WERI-Rb-1 (cell line): ENCODE data around the gene POLR1A.

ENCODE experiments used
- DNase-seq: peaks from one replicate; pipeline ENCODE4 v3.0.0-alpha.2; 2020
- H3K27ac ChIP-seq: fragments of 250-450 bp; sonication (Bioruptor Pico); 2 replicates; pipeline ENCODE4 v1.5.1; 2020; ENCODE audit warnings: mild to moderate bottlenecking, moderate library complexity
- H3K27me3 ChIP-seq: fragments of 250-450 bp; sonication (Bioruptor Pico); 2 replicates; pipeline ENCODE4 v1.5.1; 2021; ENCODE audit warnings: mild to moderate bottlenecking, low read depth, moderate library complexity; ENCODE audit not compliant: insufficient read depth, severe bottlenecking
- H3K36me3 ChIP-seq: fragments of 250-450 bp; sonication (Bioruptor Pico); 2 replicates; pipeline ENCODE4 v1.5.1; 2020; ENCODE audit warnings: mild to moderate bottlenecking, moderate library complexity
- H3K4me3 ChIP-seq: 2 replicates; pipeline ENCODE4 v1.5.1; 2011; ENCODE audit warnings: low read depth, mild to moderate bottlenecking, control low read depth, low read length
- H3K9me3 ChIP-seq: fragments of 250-450 bp; sonication (Bioruptor Pico); 2 replicates; pipeline ENCODE4 v1.5.1; 2021; ENCODE audit warnings: mild to moderate bottlenecking, moderate library complexity; ENCODE audit not compliant: severe bottlenecking
- CTCF ChIP-seq: IDR thresholded peaks from 2 replicates; pipeline ENCODE4 v1.5.1; 2011; ENCODE audit warnings: low read depth, mild to moderate bottlenecking, control low read depth, inconsistent platforms, low read length

The POLR1A gene

GRCh38 chr2:85981579-85982247, 124.0 kb downstream of the POLR1A start:
- Histone ChIP-seq H3K36me3 (no peaks in the 10 kb centered on the region), H3K27ac (no peak overlapping the region), H3K4me3 (no peak overlapping the region), H3K9me3 (no peaks in the 10 kb centered on the region), H3K27me3 (peaks cover under 1% of the 10 kb centered on the region)
- no peak for TF ChIP-seq CTCF
- DNase-seq = no peak

GRCh38 chr2:85978883-85979780, 126.6 kb downstream of the POLR1A start:
- no peaks in the 10 kb centered on the region for H3K9me3 ChIP-seq
- H3K36me3 ChIP-seq = no peaks in the 10 kb centered on the region
- TF ChIP-seq CTCF = no peak
- H3K4me3 ChIP-seq = no peak overlapping the region
- no peak overlapping the region for H3K27ac ChIP-seq
- peaks cover 2% of the 10 kb centered on the region for H3K27me3 ChIP-seq
- DNase-seq = no peak

DNA sequence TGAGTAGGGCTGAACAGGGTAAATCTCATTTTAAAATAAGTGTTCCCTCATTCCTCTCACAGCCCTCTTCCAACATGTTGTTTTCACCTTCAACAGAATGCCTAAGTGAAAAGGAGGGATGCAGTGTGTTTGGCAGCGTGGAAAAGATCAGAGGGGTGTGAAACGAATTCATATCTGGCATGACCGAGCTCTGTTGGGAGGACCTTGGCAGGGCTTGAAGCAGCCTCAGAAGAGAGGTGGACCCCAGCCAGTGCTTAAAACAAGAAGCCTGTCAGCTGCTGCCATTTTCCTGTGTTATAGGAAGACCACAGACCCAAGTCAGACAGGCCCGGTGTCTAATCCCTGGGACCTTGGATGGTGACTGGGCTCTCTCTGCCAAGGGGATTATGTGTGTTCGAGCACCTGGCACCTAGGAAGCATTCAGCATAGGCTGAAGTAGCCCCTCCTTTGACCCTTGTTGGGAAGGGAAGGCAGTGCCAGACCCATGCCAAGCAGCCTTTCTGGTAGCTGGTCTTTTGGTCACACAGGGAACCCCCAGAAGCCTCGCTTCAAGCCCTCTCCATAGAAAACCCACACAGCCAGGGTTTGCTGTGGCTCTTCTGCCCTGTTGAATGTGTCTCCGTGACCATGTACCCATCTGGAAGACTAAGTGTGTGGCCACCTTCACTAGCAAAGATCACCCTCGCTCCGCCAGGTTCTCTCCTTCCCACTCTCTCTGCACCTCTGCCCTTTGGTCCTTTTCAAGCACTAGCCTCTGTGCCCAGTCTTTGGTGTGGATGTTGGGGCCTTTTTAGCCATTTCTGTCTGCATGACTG, 129.4 kb downstream of the POLR1A start:
- Histone ChIP-seq H3K27me3 (peaks cover 5% of the 10 kb centered on the region), H3K36me3 (no peaks in the 10 kb centered on the region), H3K4me3 (no peak overlapping the region), H3K27ac (no peak overlapping the region), H3K9me3 (no peaks in the 10 kb centered on the region)
- DNase-seq = no peak
- no peak for TF ChIP-seq CTCF

DNA sequence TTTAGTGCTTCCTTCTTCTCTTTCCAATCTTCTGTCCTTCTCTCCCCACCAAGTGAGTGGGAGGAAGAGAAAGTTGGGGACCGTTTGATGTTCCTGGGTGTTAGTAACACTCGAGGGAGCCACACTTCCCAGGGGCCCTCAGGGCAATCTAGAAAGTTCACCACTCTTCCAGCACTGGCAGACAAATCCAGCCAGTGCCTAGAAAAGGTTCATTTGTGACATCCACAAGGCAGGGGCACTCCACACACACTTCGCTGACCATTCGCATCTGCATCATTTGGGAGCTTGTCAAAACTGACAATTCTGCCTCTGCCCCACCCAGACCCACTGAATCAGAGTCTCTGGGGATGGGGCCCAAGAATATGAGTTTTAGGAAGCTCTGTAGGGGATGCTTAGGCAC, 130.1 kb downstream of the POLR1A start:
- DNase-seq = no peak
- no peaks in the 10 kb centered on the region for H3K36me3 ChIP-seq
- no peak overlapping the region for H3K4me3 ChIP-seq
- peaks cover 5% of the 10 kb centered on the region for H3K27me3 ChIP-seq
- no peak for TF ChIP-seq CTCF
- no peak overlapping the region for H3K27ac ChIP-seq
- no peaks in the 10 kb centered on the region for H3K9me3 ChIP-seq

- no peak for TF ChIP-seq CTCF
- Histone ChIP-seq H3K36me3 (no peaks in the 10 kb centered on the region), H3K9me3 (no peaks in the 10 kb centered on the region), H3K27me3 (peaks cover 5% of the 10 kb centered on the region), H3K4me3 (no peak overlapping the region), H3K27ac (no peak overlapping the region)
- DNase-seq = no peak
These were observed 131.3 kb downstream of the POLR1A start for GRCh38 chr2:85974390-85974789.
